Glomerular endothelial cell (primary cell): Measurements from ENCODE around the gene GNG12. TPM values are rescaled to one million over a fixed set of nuclear protein-coding genes. Genes with fewer than 3 reads are reported as not detected.

Source experiments
- DNase-seq: peaks from one replicate; pipeline ENCODE4 v3.0.0-alpha.2; 2011; ENCODE audit warnings: low read depth, low spot score; ENCODE audit errors: extremely low read depth
- total RNA-seq: library from RNA; depleted of rRNA; stranded (reverse); fragments of >200 nt; gene quantifications from 2 replicates; pipeline ENCODE4 v1.2.3, GENCODE V29; 2015

GNG12 gene
- total RNA-seq, 1 donor from 2014 or later = 156 TPM

DNA sequence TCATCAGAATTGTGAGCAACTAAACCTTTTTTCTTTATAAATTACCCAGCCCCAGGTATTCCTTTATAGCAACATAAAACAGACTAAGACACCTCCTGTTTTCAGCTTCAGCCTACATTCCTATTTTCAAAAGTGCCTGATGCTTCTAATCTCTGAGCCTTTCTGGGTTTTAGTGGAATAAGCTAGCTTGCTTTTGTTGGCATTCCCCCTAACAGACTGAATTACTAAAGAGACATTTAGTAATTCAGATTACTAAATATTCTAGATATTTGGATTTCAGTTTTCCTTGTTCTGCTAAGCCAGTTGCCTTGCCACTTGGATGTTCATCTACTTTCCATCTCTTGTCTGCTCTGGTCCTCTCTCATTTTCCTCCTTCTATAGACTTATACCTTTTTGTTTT is 10.5 kb upstream of the GNG12 start:
- no peak for DNase-seq

DNA sequence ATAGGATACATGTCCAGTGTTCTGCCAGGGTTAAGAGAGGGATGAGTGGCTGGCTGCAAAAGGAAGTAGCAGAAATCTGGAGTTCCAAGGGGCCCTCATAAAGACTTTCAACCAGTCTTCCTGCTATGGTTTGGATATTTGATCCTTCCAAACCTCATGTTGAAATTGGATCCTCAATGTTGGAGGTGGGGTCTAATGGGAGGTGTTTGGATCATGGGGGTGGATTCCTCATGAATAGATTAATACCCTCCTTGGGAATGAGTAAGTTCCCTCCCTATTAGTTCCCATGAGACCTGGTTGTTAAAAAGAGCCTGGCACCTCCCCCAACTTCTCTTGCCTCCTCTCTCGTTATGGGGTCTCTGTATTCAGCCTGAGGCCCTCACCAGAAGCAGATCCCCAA is 10.1 kb upstream of the GNG12 start:
- DNase-seq = no peak

DNA sequence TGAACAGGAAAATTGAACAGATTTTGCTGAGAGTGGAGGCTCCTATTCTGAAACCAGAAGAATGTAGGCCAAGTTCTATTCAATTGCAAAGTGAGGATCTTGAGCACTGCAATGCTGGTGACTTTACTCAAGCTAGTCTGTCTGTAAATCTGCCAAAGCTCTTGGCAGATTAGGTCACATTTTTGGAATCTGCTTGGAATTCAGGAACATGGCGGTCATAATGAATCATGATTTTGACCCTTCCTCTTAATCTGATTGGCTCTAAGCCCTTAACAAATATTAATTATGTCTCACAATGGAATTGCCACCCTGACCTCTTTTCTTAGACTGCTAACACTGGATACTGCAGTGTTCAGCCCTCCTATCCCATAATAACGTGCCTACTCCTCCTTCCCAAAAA is 7.2 kb upstream of the GNG12 start:
- DNase-seq = peak; percentile 89

DNA sequence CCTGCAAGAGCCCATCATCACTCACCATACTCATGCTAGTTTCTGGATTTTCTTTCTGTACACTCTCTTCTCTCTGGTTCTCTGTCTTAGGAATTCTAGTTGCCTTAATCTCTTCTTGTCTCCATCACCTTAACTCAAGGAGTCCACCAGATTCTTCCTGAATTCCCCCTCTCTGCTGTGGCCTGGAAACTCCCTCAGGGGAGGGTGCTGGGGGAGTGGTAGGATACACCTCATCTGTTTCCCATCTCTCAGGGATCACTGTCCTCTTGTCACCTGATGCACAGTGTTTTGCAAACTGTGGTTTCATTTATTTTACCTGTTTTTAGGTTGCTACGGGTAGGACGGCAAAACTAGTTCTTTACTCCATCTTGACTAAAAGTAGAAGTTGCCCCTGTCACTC is 6.6 kb upstream of the GNG12 start:
- DNase-seq = no peak

DNA sequence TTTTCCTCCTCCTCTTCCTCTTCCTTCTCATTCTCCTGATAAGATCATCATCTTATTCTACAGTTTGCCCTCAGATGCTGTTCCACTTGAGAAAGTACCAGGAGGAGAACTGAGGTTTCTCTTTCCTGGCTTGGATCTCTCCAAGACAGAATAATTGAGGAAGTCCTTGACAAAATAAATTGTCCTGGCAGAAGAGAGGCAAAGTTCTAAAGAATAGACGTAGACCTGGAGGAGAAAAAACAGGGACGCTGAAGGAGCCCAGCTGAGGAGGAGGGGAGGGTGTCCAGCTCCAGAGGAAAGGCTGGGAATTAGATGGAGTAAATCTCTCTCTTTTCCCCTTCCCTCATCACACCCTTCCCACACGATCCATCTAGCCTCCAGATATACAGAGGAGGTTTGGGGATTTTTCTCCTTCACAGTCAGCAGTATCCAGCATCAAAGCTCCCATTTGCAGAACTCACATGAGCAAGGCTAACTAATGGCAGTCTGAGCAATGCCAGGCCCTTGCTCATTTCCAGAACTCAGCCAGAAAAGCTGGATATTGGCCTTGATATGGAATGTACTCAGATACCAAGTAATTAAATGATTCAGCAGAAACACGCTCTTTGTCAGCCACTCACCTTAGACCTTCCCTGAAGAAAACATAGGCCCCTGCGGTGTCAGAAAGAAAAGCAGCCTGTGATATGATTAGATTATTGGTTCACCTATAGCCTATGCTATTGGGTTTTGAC is 5.1 kb upstream of the GNG12 start:
- DNase-seq = no peak

DNA sequence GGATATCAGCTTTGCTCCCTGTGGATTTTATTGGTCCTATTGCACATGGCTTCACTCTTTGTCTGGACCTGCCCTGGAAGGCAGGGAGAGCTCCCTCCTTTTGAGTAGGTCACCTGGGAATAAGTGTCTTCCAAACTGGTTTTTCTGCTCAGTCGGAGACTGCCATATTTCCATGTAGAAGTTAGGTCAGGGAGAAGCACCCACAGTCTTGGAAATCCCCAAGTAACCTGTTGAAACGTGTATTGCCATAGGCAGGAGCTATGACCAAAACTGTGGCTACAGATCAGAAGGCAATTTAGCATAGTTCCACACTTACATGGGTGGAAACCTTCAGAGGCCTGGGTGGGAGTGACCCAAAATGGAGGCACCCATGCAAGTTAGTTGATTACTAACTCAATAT is 3.5 kb upstream of the GNG12 start:
- DNase-seq = no peak

DNA sequence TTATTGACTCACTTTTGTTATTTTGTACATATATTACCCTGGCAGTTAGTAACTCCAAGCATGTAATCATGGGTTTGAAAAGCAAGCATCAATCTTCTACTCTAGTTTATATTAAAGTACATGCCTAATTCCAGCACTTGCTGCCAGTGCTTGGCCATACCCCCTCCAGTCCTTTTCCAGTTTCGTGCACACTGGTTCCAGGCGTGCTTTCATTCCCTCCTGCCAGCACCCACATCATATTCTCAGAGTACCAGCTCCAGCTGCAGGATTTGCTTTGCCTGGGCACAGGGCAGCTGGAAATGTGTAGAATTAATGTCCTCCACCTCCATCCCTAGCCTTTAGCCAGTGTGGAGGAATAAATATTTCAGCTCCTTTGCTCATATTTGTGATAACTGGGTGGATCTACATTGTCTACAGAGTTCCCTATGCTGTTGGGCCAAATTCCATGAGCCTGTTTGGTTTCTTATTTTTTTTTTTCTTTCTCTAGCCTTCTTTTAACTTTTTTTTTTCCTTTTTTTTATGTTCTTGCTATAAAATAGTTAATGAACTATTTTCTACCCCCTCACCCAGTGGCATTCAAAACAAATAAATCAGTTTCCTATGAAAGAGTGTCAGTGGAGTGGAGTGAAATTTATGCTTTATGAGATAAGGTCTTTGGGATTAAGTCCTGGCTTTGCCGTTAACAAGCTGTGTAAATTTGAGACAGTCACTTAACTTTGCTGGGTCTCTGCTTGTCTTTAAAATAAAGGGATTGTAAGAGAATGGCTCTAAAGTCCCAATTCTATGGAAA is 2.6 kb upstream of the GNG12 start:
- DNase-seq = no peak

DNA sequence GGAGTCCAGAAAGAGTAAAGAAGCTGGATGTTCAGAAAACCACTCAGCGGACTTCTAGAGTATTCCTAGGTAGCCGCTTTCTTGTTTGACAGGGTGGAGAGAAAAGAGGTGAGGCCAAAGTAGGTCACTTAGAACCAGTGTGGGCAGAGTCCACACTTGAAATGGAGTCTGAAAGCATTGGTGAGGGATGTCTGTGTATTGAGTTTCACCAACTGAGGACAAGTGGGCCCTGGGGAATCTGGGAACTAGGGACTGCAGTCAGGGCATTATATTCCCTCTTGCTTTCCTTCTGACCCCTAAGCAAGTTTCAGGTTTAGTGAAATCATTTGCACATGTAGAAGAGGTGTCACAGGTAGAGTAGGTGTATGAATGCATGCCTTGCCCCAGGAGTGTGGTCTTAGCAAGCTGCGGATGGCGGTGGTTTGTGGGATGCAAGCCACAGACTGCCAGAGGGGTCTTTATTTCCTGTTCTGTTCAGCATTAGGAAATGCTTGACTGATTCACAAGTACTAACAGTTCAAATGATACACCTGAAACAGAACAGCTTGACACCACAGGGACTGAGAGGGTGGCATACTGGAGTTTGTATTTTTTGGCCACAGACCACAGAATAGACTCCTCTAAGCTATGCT is 1.1 kb upstream of the GNG12 start:
- no peak for DNase-seq

DNA sequence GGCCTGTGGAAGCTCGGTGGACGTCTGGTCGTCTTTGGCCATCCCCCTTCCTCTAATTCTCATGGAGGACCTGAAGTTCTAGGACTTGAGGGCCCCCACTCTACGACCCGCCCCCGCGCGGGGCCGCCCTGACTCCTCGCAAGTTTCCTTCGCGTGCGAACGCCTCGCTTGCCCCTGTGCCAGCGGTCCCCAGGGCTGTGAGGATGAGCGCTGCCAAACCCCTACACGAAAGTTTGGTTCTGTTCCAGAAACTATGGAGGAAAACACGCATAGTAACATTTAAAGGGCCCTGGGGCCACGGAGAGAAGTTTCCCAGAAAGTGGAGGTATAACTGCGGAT is 304 bp upstream of the GNG12 start:
- DNase-seq = no peak

DNA sequence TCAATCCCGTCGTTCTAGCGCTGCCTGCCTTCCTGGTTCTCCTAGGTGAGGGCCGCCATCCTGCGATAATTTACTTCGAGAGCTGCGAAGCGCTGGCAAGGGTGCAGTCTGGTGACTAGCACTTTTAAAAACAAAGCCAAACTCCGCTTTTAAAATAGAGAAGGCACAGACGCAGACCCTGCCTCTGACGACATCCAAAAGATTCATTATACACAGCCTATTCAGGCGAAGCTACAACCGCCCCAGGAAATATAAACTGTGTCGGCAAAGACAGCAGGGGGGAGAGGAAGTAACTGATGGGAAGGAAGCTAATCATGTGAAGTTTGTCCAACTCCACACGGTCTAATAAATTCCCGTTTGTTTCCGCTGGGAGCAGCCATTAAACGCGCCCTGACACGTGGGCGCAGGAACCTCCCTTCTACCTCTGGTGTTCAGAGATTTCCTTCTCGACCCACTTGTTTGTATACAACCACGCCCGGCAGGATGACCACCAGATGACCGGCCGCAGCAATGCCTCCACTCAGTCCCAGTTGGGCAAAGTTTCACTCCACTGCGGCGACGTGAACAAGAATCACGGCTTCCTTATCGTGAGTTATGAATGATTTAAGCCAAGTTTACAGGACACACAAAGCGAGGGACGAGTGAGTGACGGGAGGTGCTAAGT is 1.3 kb downstream of the GNG12 start:
- peak; percentile 54 for DNase-seq

DNA sequence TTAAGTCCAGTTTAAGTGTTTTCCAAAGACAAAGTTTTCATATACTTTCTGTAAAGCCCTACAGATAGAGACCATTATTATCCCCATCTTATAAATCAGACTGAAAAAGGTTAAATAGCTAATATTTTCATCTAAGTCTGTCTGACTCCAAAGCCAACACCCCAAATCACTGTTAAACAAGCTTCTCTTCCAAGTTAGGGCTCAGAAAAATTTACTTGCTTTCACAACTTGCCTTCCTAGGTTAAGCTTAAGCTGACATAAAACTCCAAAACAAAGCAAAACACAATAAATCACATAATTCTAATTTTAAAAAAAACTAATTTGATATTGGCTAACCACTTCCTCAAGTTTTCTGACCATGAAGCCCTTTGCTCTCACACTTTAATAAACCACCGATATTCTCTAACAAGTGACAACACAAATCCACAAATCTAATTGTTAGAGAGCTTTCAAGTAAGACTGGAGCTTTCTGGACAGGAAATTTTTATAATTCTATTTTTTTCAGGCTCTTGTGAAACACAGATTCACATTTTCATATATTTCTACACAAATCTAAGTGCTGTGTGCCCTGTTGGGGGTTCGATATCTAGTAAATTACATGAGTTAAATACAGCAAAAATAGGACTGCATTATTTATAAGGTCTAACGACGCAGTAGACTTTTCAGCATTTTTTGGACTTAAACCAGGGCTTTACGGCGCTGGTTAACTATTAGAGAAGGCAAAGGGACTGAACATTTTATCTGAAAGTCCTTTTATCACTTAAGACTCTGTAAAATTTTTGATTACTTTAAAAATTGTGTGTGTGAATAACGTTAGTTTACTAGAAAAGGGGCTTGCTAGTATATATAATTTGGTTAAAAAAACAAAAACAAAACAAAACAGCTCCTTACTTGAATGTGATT is 2.1 kb downstream of the GNG12 start:
- DNase-seq = no peak

DNA sequence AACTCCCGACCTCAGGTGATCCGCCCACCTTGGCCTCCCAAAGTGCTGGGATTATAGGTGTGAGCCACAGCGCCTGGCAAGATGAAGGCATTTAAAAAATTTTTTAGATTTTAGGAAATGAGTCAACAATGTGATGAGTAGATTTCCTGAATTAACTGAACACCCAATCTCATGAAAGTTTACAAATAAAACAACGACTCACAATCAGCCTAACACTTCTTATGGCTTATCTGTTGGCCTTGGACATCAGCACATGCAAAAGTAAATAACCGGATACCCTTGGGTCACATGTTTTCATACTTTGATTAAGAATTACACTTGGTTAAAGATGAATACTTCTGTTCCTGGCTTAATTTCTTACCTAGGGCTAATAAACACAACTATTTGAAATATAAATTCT is 3.0 kb downstream of the GNG12 start:
- DNase-seq = no peak

DNA sequence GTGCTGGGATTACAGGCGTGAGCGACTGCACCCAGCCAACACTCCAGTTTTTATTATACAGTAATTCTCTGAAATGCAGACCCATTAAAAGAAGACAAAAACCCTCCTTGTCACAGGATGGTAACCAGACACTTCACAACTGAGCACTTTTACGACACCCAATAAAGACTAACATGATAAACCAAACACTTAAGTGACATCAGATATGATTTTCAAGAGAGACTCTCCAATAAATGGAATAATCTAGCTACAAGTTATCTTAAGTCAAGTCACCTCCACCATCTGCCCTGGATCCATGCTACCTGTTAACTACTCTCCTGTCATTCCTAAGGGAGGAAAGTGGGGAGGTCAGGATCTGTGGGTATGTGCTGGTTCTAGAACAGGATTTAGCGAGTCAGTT is 5.6 kb downstream of the GNG12 start:
- DNase-seq = no peak

DNA sequence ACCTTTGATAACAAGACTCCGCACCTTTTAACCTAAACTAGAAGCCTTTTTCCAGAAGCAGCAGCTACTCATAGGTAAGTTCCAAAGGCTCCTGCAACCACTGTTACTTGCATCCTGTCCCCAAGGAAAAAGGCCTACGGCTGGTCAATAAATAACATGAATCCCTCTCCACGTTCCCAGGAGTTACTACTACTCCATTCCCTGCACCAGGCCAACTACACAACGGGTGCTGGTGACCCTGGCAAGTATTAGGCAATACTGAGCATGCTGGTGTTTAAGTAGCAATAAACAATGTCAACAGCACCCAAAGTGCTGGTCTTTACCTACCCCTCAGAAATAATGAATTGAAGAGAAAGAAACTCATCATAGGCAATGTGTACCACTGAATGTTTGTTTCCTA is 7.7 kb downstream of the GNG12 start:
- DNase-seq = no peak

DNA sequence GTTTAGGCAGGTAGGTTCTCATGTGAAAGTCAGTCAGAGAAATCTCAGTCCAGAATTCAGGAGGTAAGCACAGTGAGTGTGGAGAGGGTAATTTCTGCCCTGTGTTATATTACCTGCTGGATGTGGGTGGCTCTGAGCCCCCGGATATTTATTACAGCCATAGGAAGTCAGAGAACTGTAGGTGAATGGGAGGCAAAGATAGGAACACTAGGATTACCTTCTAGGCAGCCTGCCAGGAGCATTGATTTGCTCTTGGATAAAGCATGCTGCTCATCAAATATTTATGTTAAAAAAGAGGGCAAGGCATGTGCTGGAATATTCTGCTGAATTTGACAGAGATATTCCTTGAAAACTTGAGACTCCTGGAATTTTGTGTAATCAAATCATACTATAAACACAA is 8.5 kb downstream of the GNG12 start:
- DNase-seq = no peak

DNA sequence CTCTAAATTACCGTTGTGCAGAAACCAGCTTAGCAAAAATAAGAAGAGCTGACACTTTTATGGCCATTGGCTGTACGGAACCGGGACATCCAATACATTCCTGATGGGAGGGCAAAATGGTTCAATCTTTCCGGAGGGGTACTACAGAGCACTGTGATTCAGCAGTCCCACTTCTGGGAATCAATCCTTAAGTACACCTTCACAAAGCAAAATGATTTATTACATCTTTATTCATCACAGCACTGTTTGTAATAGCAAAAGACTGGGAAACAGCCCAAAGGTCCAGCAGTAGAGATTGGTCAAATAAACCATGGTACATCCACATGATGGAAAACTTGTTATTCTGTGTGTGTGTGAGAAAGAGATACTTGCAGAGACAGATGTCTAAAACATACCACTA is 9.7 kb downstream of the GNG12 start:
- no peak for DNase-seq

DNA sequence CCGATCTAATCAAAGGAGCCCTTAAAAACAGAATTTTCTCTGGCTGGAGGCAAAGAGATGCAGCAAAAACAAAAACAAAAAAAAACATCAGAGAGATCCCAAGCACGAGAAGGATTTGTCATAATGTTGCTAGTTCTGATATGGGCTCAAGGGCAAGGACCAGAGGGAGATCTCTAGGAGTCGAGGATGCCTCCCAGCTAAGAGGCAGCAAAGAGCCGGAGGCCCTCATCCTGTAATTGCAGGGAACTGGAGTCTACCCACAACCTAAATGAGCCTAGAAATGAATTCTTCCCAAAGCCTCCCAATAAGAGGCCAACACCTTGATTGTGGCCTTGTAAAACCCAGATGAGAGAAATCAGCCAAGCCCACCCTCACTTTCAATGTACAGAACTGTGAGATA is 12.0 kb downstream of the GNG12 start:
- DNase-seq = no peak

DNA sequence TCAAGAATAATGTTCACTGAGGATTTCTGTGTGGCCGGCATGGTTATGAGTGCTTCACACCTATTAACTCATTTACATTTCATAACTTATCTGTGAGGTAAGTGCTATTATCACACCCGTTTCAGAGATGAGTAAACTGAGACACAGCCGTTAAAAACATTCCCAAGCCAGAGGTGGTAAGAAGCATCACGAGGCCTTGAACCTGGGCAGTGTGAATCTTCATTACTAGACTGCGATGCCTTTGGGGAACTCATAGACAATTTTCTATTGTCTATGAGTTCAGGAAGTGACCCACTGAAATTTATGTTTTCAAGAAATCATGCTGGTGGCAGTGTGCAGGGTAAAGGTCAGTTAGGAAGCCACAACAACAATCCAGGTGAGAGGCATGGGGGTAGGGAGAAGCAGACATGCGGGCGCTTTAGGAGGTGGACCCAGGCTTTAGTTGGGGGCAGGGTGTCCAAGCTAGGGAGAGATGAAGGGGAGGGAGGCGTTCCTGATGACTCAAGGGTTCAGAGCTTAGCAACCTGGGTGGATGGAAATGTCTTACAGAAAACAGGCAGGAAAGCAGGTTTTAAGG is 14.5 kb downstream of the GNG12 start:
- DNase-seq = no peak

DNA sequence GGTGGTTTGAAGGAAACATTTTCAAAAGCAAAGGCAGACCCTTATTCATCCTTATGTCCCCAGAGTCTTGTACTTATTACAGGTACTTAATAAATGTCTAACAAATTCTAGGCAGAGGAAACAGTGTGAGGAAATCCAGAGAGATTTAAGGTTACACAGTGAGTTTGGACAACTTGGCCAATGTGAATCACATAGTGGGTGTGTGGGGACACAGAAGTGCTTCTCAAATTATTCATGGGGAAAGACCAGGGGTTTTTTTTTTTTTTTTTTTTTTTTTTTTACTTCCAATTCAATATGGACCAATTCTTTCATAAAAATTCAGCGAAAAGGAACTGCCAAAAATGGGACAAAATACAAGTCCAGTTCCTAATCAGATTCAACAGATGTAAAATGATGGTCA is 15.1 kb downstream of the GNG12 start:
- DNase-seq = no peak

DNA sequence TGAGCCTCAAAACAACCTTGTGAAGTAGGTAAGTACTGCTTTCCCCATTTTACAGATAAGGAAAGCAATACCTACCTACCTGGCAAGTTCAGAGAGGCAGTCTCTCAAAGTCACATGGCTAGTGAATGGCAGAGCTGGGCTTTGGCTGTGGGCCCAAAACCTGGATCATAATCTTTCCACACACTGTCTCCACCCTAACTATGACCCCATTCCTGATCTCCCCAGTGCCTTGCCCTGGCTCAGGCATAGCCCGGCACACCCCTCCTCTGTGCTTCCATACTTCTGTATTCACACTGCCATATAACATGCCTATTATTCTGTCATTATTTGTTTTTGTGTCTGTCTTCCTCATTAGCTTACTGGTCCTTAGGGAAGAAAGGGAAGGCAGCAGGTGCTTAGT is 15.9 kb downstream of the GNG12 start:
- DNase-seq = no peak
